Activated CD8-positive, alpha-beta T cell treated with anti-CD3 and anti-CD28 coated beads for 36 hours (primary cell): ENCODE data around the gene METTL4. TPM values are rescaled to one million over a fixed set of nuclear protein-coding genes. Genes with fewer than 3 reads are reported as not detected.
A peak's percentile ranks its signal among the peaks of the same experiment; 100 is the strongest.

Source experiments
- ATAC-seq: fragments of 200-7000 bp; cut with Tn5 transposase; one replicate; pipeline ENCODE4 v1.10.0; 2021; ENCODE audit warnings: mild to moderate bottlenecking, moderate library complexity
- CTCF ChIA-PET: fragments of 350-600 bp; sonication (Branson Sonifier 250); formaldehyde crosslinking; loops from one replicate; lab custom pipeline; 2021; ENCODE audit warnings: antibody characterized with exemption; lab: Charles Lee
- POLR2A ChIA-PET: fragments of 350-600 bp; sonication (Branson Sonifier 250); formaldehyde crosslinking; loops from one replicate; lab custom pipeline; 2021; ENCODE audit warnings: antibody characterized with exemption; lab: Charles Lee
- DNase-seq: peaks from one replicate; pipeline ENCODE4 v3.0.0-alpha.2; 2020
- H3K27ac Mint-ChIP-seq: one replicate; pipeline ENCODE4 v1.8.0; 2021; ENCODE audit warnings: mild to moderate bottlenecking, mixed read lengths
- H3K27me3 Mint-ChIP-seq: one replicate; pipeline ENCODE4 v1.8.0; 2021; ENCODE audit warnings: mixed read lengths
- H3K36me3 Mint-ChIP-seq: one replicate; pipeline ENCODE4 v1.8.0; 2021; ENCODE audit warnings: low read depth, mixed read lengths
- H3K4me1 Mint-ChIP-seq: one replicate; pipeline ENCODE4 v1.8.0; 2021; ENCODE audit warnings: low read depth, mixed read lengths
- H3K4me3 Mint-ChIP-seq: one replicate; pipeline ENCODE4 v1.8.0; 2021; ENCODE audit warnings: mild to moderate bottlenecking, moderate library complexity, mixed read lengths
- H3K9me3 Mint-ChIP-seq: one replicate; pipeline ENCODE4 v1.8.0; 2021; ENCODE audit warnings: mixed read lengths
- intact Hi-C: fragments of 100-400 bp; cut with micrococcal nuclease; formaldehyde crosslinking; loops from one replicate; pipeline ENCODE4 v1.10.0; 2022
- total RNA-seq, 2 experiments: library from RNA; stranded (reverse); gene quantifications; one replicate each; pipeline ENCODE4 v1.2.3, GENCODE V29; 2021
- TF ChIP-seq, protein P1 (sequence below): fragments of 200-600 bp; IDR thresholded peaks from one replicate; pipeline ENCODE4 v1.8.0; 2022; ENCODE audit warnings: antibody characterized with exemption, mild to moderate bottlenecking

Gene METTL4
- 10 to 100 TPM; 18.9 to 20.5 TPM for total RNA-seq

GRCh38 chr18:2571200-2572170, at the start of gene METTL4, which contains the start of gene NDC80:
TSS of gene METTL4 (minus strand) at chr18:2571505. CDS start at chr18:2567216, 4,289 bp downstream.
TSS of gene NDC80 (plus strand) at chr18:2571557. CDS start at chr18:2572986, 1,429 bp downstream.
- intact Hi-C loops, result loop anchor here (5.0 kb wide), 3 partner anchors 71 to 691 kb away; partner anchors contain the start of genes MYL12B and SMCHD1
- TF ChIP-seq, protein P1, sequence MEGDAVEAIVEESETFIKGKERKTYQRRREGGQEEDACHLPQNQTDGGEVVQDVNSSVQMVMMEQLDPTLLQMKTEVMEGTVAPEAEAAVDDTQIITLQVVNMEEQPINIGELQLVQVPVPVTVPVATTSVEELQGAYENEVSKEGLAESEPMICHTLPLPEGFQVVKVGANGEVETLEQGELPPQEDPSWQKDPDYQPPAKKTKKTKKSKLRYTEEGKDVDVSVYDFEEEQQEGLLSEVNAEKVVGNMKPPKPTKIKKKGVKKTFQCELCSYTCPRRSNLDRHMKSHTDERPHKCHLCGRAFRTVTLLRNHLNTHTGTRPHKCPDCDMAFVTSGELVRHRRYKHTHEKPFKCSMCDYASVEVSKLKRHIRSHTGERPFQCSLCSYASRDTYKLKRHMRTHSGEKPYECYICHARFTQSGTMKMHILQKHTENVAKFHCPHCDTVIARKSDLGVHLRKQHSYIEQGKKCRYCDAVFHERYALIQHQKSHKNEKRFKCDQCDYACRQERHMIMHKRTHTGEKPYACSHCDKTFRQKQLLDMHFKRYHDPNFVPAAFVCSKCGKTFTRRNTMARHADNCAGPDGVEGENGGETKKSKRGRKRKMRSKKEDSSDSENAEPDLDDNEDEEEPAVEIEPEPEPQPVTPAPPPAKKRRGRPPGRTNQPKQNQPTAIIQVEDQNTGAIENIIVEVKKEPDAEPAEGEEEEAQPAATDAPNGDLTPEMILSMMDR, result no peak
- CTCF ChIA-PET, result interaction anchor here (0.8 to 1.5 kb wide), 6 partner anchors 15 to 165 kb away, joined by 3 to 4 read pairs (median 3); no protein-coding TSS in a partner anchor
- Mint-ChIP-seq H3K36me3 (peaks cover 58% of the 10 kb centered on the region), H3K4me1 (peaks cover 44% of the 10 kb centered on the region), H3K4me3 (peak within 1 kb of the TSS; percentile 99), H3K9me3 (no peaks in the 10 kb centered on the region), H3K27ac (peak within 1 kb of the TSS; percentile 99), H3K27me3 (no peaks in the 10 kb centered on the region)
- ATAC-seq (peak; percentile 90), DNase-seq (peak; percentile 90)
- POLR2A ChIA-PET, result interaction anchor here (0.7 to 4.7 kb wide), 10 partner anchors 12 to 126 kb away, joined by 3 to 23 read pairs (median 4); partner anchors contain the start of gene SMCHD1

GRCh38 chr18:2618009-2618408, 46.7 kb upstream of the METTL4 start:
- Mint-ChIP-seq H3K27me3 (no peaks in the 10 kb centered on the region), H3K9me3 (no peaks in the 10 kb centered on the region), H3K36me3 (peaks cover 39% of the 10 kb centered on the region), H3K27ac (no peak overlapping the region), H3K4me3 (no peak overlapping the region), H3K4me1 (peaks cover 1% of the 10 kb centered on the region)
- TF ChIP-seq, protein P1, result no peak
- CTCF ChIA-PET, result no interaction called here
- ATAC-seq (no peak), DNase-seq (no peak)
- POLR2A ChIA-PET, result interaction anchor here (1.1 kb wide), 1 partner anchor 39 kb away, joined by 3 read pairs; no protein-coding TSS in a partner anchor
- intact Hi-C loops, result no loop called here

DNA sequence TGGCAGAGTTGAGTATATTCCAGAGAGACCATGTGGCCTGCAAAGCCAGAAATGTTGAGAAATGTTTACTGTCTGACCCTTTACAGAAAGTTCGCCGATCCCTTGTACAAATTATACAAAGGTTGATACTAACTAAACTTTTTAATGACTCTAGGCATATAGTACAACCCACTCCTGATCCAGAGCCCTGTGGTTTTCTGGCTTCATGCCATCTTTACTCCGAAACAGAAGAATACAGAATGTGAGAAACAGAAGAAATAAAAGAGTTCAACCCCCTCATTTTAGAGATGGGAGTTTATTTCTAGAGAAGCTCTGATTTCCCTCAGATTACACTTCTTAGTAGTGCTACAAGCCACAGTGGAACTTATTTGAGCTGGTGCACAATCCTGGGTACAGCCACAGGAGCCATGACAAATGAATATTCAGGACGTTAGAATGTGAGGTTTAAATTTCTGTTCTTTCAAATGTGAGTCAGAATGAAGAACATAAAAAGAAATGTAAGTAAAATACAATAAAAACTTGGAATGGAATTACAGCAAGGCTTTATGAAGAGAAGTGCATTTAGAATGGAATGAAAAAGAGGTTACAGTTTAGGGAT, 46.2 kb upstream of the METTL4 start:
- H3K4me3 Mint-ChIP-seq, result no peak overlapping the region

DNA sequence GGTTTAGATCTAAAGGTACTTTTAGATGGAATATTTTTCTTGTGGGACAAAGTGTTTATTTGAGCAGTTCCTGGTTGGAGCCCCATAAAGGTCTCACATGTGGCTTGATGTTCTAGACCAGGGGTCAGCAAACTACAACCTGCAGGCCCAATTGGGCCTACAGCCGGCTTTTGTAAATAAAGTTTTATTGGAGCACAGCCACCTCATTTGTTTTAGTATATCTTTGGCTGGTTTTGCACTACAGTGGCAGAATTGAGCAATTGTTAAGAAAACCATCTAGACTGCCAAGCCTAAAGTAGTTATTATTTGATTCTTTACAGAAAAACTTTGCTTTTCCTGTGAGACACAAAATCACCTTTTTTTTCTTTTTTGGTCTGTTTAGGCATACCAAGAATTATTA, 41.7 kb upstream of the METTL4 start:
- ATAC-seq, result no peak
- Mint-ChIP-seq H3K4me1 (peaks cover 15% of the 10 kb centered on the region), H3K27me3 (no peaks in the 10 kb centered on the region), H3K27ac (no peak overlapping the region), H3K9me3 (no peaks in the 10 kb centered on the region), H3K36me3 (peaks cover 74% of the 10 kb centered on the region), H3K4me3 (no peak overlapping the region)
- POLR2A ChIA-PET, result no interaction called here
- CTCF ChIA-PET, result no interaction called here
- TF ChIP-seq, protein P1, result no peak
- DNase-seq, result no peak
- intact Hi-C loops, result no loop called here

More for the DNA sequence above, 46.2 kb upstream of the METTL4 start:
- ChIA-PET POLR2A (interaction anchor here (1.1 kb wide), 1 partner anchor 40 kb away, joined by 3 read pairs; no protein-coding TSS in a partner anchor), CTCF (no interaction called here)
- TF ChIP-seq, protein P1, result no peak
- no peaks in the 10 kb centered on the region for H3K9me3 Mint-ChIP-seq
- H3K4me1 Mint-ChIP-seq, result peaks cover 5% of the 10 kb centered on the region
- no peak overlapping the region for H3K27ac Mint-ChIP-seq
- DNase-seq, result no peak
- H3K36me3 Mint-ChIP-seq, result peaks cover 44% of the 10 kb centered on the region
- no peak for ATAC-seq
- intact Hi-C loops, result no loop called here
- no peaks in the 10 kb centered on the region for H3K27me3 Mint-ChIP-seq
